Amygdala (tissue), 56 donors: Measurements from ENCODE around the gene PDLIM5.

Experiments
- DNase-seq, 56 donors: peaks; one replicate each; lab custom pipeline; 2025; lab: John Stamatoyannopoulos, UW

PDLIM5 gene

DNA sequence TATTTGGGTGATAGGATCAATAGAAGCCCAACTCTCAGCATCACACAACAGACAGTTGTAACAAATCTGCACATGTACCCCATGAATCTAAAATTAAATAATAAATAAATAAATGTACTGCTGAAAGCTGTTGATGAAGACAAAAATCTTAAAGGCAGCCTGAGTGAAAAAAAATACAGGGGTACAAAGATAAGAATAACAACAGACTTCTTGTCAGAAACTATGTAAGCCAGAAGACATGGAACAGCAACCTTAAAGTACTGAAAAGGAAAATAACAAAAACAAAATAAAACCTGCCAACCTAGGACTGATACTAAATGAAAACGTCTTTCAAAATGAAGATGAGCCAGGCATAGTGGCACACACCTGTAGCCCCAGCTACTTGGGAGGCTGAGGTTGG lies 25.0 kb upstream of the PDLIM5 start:
- no peak for DNase-seq

DNA sequence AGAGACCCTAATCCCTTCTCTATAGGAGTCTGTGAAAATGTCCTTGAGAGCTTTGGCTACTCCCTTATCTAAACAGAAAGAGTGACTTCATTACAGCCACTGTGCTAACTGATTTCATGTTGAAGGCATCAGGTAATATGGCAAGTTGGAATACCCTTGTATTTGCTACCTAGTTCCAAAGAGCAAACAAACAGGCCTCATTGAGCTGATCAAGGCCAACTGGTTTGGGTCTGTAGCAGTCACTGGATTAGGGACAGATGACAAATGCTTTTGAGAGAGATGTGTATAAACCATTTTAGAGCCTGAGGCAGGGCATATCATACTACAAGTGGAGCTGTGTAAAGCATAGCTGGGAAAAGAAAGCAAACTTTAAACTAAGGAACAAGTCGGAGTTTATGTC lies 22.9 kb upstream of the PDLIM5 start:
- no peak for DNase-seq

DNA sequence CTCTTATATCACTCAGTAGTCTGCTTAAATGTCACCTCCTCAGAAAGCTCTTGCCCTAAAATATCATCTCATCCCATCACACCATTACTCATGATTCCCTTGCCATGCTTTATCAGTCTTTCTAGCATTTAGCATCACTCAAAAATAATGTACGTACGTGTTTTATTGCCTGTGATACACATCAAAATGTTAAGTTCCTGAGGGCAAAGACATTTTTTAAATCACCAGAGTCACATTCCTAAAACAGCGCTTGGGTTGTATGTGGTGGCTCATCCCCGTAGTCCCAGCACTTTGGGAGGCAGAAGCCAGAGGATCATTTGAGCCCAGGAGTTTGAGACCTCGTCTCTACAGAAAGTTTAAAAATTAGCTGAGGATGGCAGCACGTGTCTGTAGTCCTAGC lies 21.3 kb upstream of the PDLIM5 start:
- no peak for DNase-seq

GRCh38 chr4:94431388-94431787 lies 20.4 kb upstream of the PDLIM5 start:
- no peak for DNase-seq

DNA sequence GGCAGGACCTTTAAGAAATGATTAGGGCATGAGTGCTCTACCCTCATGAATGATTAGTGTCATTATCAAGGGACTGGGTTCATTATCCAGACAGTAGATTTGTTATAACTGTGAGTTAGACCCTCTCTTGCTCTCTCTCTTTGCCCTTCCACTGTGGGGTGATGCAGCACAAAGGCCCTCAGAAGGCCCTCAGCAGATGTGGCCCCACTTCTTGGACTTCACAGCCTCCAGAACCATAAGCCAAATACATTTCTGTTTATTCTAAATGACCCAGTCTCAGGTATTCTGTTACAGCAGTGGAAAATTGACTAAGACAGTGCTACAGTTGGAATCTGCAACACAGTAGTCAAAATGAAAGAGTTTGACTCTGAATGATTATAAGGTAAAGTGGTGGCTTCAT lies 17.2 kb upstream of the PDLIM5 start:
- no peak for DNase-seq

DNA sequence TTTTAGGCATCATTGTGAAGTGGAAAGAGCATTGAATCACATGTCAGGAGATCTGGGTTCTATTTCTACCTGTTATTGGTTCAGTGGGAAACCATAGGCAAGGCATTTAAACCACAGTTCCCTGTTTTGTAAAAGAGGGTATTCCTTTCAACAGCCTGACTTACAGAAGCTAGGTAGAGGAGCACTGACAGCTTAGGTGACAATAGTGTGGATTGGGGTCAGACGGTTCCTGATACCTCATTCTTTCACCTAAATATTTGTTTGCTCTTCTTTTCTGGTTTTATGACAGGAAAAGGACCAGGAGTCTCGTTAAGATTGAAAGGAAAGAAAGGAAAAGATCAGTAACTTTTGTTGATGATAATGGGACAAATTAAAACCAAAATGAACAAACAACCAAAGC lies 15.9 kb upstream of the PDLIM5 start:
- DNase-seq: no peak

DNA sequence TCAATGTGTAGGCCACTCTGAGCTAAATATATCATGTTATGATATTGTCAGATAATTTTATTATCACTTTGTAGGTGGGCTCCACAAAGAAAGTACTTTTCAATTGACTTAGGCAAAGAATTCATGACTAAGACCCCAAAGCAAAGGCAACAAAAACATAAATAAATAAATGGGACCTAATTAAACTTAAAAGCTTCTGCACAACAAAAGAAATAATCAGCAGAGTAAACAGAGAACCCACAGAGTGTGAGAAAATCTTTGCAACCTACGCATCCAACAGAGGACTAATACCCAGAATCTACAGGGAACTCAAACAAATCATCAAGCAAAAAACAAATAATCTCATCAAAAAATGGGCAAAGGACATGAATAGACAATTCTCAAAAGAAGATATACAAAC lies 15.2 kb upstream of the PDLIM5 start:
- DNase-seq: no peak

- DNase-seq: no peak
These were observed 12.1 kb upstream of the PDLIM5 start for GRCh38 chr4:94439606-94440005.

DNA sequence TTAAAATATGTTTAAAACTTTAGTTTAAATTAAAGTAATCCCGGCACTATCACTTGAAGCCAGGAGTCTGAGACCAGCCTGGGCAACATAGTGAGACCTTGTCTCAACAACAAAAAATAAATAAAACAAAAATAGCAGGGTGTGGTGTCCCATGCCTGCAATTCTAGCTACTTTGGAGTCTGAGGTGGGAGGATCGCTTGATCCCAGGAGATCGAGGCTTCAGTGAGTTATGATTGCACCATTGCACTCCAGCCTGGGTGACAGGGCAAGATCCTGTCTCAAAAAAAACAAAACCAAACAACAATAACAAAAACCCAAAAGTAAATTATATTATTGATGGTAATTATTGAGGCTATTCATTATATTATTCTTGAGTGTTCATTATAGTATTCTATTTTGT lies 9.9 kb upstream of the PDLIM5 start:
- DNase-seq: no peak

- no peak for DNase-seq
These were observed 9.5 kb upstream of the PDLIM5 start for GRCh38 chr4:94442251-94442650.

DNA sequence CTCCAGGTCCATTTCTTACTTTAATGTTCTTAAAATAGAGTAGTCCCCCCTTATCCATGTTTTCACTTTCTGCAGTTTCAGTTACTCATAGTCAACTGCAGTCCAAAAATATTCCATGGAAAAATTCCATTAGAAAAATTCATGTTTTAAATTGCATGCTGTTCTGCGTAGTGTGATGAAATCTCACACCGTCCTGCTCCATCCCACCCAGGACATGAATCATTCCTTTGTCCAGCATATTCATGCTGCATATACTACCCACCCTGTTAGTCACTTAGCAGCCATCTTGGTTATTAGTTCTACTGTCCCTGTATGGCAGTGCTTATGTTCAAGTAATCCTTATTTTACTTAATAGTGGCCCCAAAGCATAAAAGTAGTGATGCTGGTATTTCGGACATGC lies 5.4 kb upstream of the PDLIM5 start:
- DNase-seq: no peak

DNA sequence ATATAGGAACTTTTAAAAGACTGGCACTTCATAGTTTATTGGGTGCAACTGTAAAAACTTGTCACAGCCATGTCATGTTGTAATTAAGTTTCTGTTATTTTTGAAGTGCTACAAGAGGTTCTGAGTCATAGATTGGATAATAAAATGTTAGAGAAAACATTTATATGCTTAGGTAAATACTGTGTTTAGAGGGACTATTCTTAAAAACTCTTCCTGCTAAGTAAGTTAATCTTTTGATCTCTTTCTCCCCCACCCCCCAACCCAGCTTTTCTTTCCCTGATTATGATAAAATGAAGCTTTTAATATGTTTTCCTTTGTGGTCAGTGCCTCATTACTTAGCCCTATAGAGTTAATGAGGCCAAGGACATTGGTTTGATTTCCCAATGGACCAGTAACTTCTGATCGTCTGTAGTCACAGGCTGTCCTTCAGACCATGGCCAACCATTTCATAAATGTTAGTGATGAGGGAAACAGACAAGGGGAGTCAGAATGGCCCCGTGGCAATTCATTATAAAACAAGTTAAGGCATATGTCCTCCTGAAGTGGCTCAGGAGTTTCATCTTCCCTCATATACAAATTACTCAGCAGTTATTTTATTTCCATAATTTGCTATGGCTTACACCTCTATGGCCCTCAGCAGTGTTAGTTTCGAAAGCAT lies 3.9 kb upstream of the PDLIM5 start:
- no peak for DNase-seq

- no peak for DNase-seq
These were observed 2.8 kb upstream of the PDLIM5 start for GRCh38 chr4:94448815-94449375.

- no peak for DNase-seq
These were observed 569 bp upstream of the PDLIM5 start for GRCh38 chr4:94451051-94451694.

DNA sequence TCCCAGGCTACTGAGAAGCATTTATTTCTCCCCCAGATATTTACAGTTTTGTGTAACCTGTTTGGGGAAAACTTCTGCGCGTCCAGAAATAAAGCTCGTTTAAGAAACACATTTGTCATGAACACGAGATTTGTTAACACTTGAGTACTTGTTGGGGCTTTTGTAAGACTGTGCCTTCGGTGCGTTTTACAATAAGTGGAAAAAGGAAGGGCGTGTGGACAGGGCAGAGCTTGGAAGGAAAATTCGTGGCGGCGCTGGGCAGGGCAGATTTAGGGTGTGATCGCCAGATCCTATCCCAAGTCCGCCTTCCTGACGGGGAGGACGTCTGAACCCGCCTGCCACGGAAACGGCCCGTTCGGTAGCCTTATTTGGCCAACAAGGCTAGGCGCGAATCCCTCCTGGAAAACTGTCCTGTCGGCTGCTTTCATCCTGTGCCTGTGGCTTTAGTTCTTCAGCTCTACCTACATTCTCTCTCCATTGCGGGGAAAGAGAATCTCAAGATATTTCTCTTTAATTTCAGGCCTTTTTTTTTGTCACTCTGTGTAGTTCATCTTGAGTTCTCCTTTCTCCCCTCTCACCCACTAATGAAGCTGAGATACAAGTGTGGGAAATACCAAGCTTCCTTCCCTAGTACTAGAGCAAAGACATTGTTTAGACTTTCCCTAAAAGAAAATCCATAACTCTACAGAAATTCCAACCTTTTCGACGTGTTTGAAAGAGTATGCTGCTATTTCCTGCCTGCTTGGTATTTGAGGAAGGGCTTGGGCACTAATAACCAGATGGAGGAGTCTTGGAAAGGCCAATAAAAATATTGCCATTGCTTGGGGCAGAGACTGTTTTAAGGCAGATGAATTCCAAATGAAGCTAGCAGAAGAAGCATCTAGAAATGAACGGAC lies 982 bp downstream of the PDLIM5 start:
- DNase-seq: peak in 45 of 56 donors; percentile 1 to 55 (median 21)

GRCh38 chr4:94453391-94453963 lies 1.7 kb downstream of the PDLIM5 start:
- DNase-seq: no peak

- DNase-seq: peak in 1 of 56 donors; percentile 14
These were observed 2.7 kb downstream of the PDLIM5 start for GRCh38 chr4:94454405-94454804.

- DNase-seq: peak in 2 of 56 donors; percentile 1 to 5
These were observed 3.3 kb downstream of the PDLIM5 start for GRCh38 chr4:94455081-94455480.

- peak in 22 of 56 donors; percentile 2 to 45 (median 10) for DNase-seq
These were observed 6.0 kb downstream of the PDLIM5 start for GRCh38 chr4:94457692-94458106.

- no peak for DNase-seq
These were observed 6.9 kb downstream of the PDLIM5 start for GRCh38 chr4:94458682-94459081.
